Stimulated activated CD8-positive, alpha-beta memory T cell treated with anti-CD3 and anti-CD28 coated beads, Interleukin-12 subunit alpha, Interleukin-12 subunit beta, amount 100 ng/mL, for 4 hours (primary cell): ENCODE measurements around the gene NBPF12.
"Not testable (repeated sequence)": the region's sequence is repeated elsewhere in the genome, so short reads cannot be mapped to it uniquely, and the experiment has no call there.

ENCODE experiments used
- DNase-seq: peaks from one replicate; pipeline ENCODE4 v3.0.0-alpha.2; 2020; ENCODE audit warnings: low read depth

The NBPF12 gene

GRCh38 chr1:146938242-146938902 lies at the start of gene NBPF12:
Gene NBPF12, plus strand, starts transcription at chr1:146938324. Its CDS starts 21,820 bp downstream, at chr1:146960144.
- peak; percentile 74 for DNase-seq

- not testable (repeated sequence) for DNase-seq
Measured at GRCh38 chr1:146891355-146891754, 46.8 kb upstream of the NBPF12 start.

GRCh38 chr1:146892331-146892730 lies 45.8 kb upstream of the NBPF12 start:
- not testable (repeated sequence) for DNase-seq

GRCh38 chr1:146907565-146908261 lies 30.4 kb upstream of the NBPF12 start:
- not testable (repeated sequence) for DNase-seq

- not testable (repeated sequence) for DNase-seq
Measured at GRCh38 chr1:146912975-146913374, 25.1 kb upstream of the NBPF12 start.

GRCh38 chr1:146920811-146921210 lies 17.3 kb upstream of the NBPF12 start:
- not testable (repeated sequence) for DNase-seq

- DNase-seq, result not testable (repeated sequence)
Measured at GRCh38 chr1:146922614-146923013, 15.5 kb upstream of the NBPF12 start.

- not testable (repeated sequence) for DNase-seq
Measured at GRCh38 chr1:146924106-146924505, 14.0 kb upstream of the NBPF12 start.

- DNase-seq, result not testable (repeated sequence)
Measured at GRCh38 chr1:146926413-146926812, 11.7 kb upstream of the NBPF12 start.

- DNase-seq, result not testable (repeated sequence)
Measured at GRCh38 chr1:146930225-146930624, 7.9 kb upstream of the NBPF12 start.

- not testable (repeated sequence) for DNase-seq
Measured at GRCh38 chr1:146934390-146935223, 3.5 kb upstream of the NBPF12 start.

GRCh38 chr1:146937462-146937861 lies 662 bp upstream of the NBPF12 start:
- DNase-seq, result not testable (repeated sequence)

- peak; percentile 1 for DNase-seq
Measured at GRCh38 chr1:146938927-146939786, 1.0 kb downstream of the NBPF12 start.

- not testable (repeated sequence) for DNase-seq
Measured at GRCh38 chr1:146940293-146940692, 2.2 kb downstream of the NBPF12 start.

GRCh38 chr1:146943342-146943886 lies 5.3 kb downstream of the NBPF12 start:
- not testable (repeated sequence) for DNase-seq

GRCh38 chr1:146948127-146948526 lies 10.0 kb downstream of the NBPF12 start:
- not testable (repeated sequence) for DNase-seq

- not testable (repeated sequence) for DNase-seq
Measured at GRCh38 chr1:146964340-146964739, 26.2 kb downstream of the NBPF12 start.

GRCh38 chr1:146966351-146966750 lies 28.2 kb downstream of the NBPF12 start:
- not testable (repeated sequence) for DNase-seq

GRCh38 chr1:146970656-146971055 lies 32.5 kb downstream of the NBPF12 start:
- DNase-seq, result not testable (repeated sequence)

- DNase-seq, result not testable (repeated sequence)
Measured at GRCh38 chr1:146972681-146973080, 34.6 kb downstream of the NBPF12 start.

GRCh38 chr1:146985855-146986254 lies 47.7 kb downstream of the NBPF12 start:
- DNase-seq, result not testable (repeated sequence)
